IMR-90 (cell line): ENCODE results near the gene SMYD4. TPM values are rescaled to one million over a fixed set of nuclear protein-coding genes. Genes with fewer than 3 reads are reported as not detected.

Experiments used
- ATAC-seq: fragments of 200-7000 bp; cut with Tn5 transposase; 2 replicates; pipeline ENCODE4 v1.9.1; 2020; ENCODE audit warnings: low read depth, mild to moderate bottlenecking, moderate library complexity
- BruUV-seq: library from RNA; stranded (reverse); fragments of 400-500 nt; replicated peaks from 2 replicates; lab custom pipeline; 2021; lab: Mats Ljungman, UMichigan
- CTCF ChIA-PET: fragments of 300-600 bp; formaldehyde crosslinking; extraction: SDS; loops from one replicate; lab custom pipeline; 2021; ENCODE audit warnings: antibody characterized with exemption; lab: Yijun Ruan, JAX
- POLR2A ChIA-PET: fragments of 300-600 bp; sonication (Branson Sonifier 250); formaldehyde crosslinking; loops from one replicate; lab custom pipeline; 2022; ENCODE audit warnings: antibody characterized with exemption; ENCODE audit not compliant: unreplicated experiment; lab: Charles Lee
- DNase-seq: peaks from one replicate; pipeline ENCODE4 v3.0.0; 2013
- H2AFZ ChIP-seq: replicated peaks from 2 replicates; pipeline ENCODE3; 2013; ENCODE audit warnings: low read length, mild to moderate bottlenecking; ENCODE audit not compliant: poor library complexity
- H2AK5ac ChIP-seq: 2 replicates; pipeline ENCODE4 v1.6.1; 2013; ENCODE audit warnings: low read depth, low read length, inconsistent platforms
- H2AK9ac ChIP-seq: replicated peaks from 2 replicates; pipeline ENCODE3; 2013; ENCODE audit warnings: mild to moderate bottlenecking, low read depth, low read length, moderate library complexity; ENCODE audit not compliant: poor library complexity
- H2BK120ac ChIP-seq: 2 replicates; pipeline ENCODE4 v1.6.1; 2013; ENCODE audit warnings: low read depth, low read length, inconsistent platforms
- H2BK15ac ChIP-seq: 3 replicates; pipeline ENCODE4 v1.6.1; 2013; ENCODE audit warnings: low read depth, low read length, inconsistent platforms
- H2BK20ac ChIP-seq: 2 replicates; pipeline ENCODE4 v1.6.1; 2013; ENCODE audit warnings: low read depth, mild to moderate bottlenecking, inconsistent platforms, low read length, moderate library complexity
- H2BK5ac ChIP-seq: 2 replicates; pipeline ENCODE4 v1.6.1; 2013; ENCODE audit warnings: mild to moderate bottlenecking, low read depth, low read length, inconsistent platforms; ENCODE audit not compliant: poor library complexity, severe bottlenecking
- H3K14ac ChIP-seq: replicated peaks from 2 replicates; pipeline ENCODE4 v1.6.1; 2013; ENCODE audit warnings: low read depth, low read length, inconsistent platforms
- H3K18ac ChIP-seq: 2 replicates; pipeline ENCODE4 v1.6.1; 2013; ENCODE audit warnings: low read depth, low read length, control low read depth
- H3K23ac ChIP-seq: 2 replicates; pipeline ENCODE4 v1.6.1; 2013; ENCODE audit warnings: low read depth, low read length, inconsistent platforms
- H3K27ac ChIP-seq: 2 replicates; pipeline ENCODE4 v1.5.1; 2013; ENCODE audit warnings: mild to moderate bottlenecking, control low read depth, low read length; ENCODE audit not compliant: insufficient read depth
- H3K27me3 ChIP-seq: 2 replicates; pipeline ENCODE4 v1.6.1; 2013; ENCODE audit warnings: low read length; ENCODE audit not compliant: control insufficient read depth, insufficient read depth
- H3K36me3 ChIP-seq: 2 replicates; pipeline ENCODE4 v1.6.1; 2013; ENCODE audit warnings: low read length, mixed read lengths; ENCODE audit not compliant: control insufficient read depth, insufficient read depth
- H3K4ac ChIP-seq: 2 replicates; pipeline ENCODE4 v1.6.1; 2013; ENCODE audit warnings: low read depth, low read length, inconsistent platforms
- H3K4me1 ChIP-seq: 2 replicates; pipeline ENCODE4 v1.6.1; 2013; ENCODE audit warnings: low read length, mixed read lengths; ENCODE audit not compliant: control insufficient read depth, insufficient read depth
- H3K4me2 ChIP-seq: 2 replicates; pipeline ENCODE4 v1.6.1; 2013; ENCODE audit warnings: low read depth, mild to moderate bottlenecking, control low read depth, low read length, moderate library complexity
- H3K4me3 ChIP-seq: 2 replicates; pipeline ENCODE4 v1.5.1; 2013; ENCODE audit warnings: low read depth, mild to moderate bottlenecking, control low read depth, low read length, moderate library complexity; ENCODE audit not compliant: insufficient read depth
- H3K56ac ChIP-seq: 2 replicates; pipeline ENCODE4 v1.6.1; 2013; ENCODE audit warnings: low read length, inconsistent platforms; ENCODE audit not compliant: insufficient read depth; ENCODE audit errors: extremely low read depth
- H3K79me1 ChIP-seq, 2 experiments: 2 replicates each; pipeline ENCODE4 v1.6.1; 2013; ENCODE audit warnings: low read length in 2 of 2, inconsistent platforms in 1 of 2, low read depth in 1 of 2
- H3K9ac ChIP-seq: 2 replicates; pipeline ENCODE4 v1.6.1; 2013; ENCODE audit warnings: low read depth, low read length, control low read depth
- H3K9me1 ChIP-seq: 2 replicates; pipeline ENCODE4 v1.6.1; 2013; ENCODE audit warnings: low read length, inconsistent platforms; ENCODE audit not compliant: insufficient read depth
- H3K9me3 ChIP-seq: 2 replicates; pipeline ENCODE4 v1.6.1; 2013; ENCODE audit warnings: low read length; ENCODE audit not compliant: control insufficient read depth, insufficient read depth
- H4K20me1 ChIP-seq: 2 replicates; pipeline ENCODE4 v1.6.1; 2013; ENCODE audit warnings: low read length, inconsistent platforms; ENCODE audit not compliant: insufficient read depth
- H4K5ac ChIP-seq: 2 replicates; pipeline ENCODE4 v1.6.1; 2013; ENCODE audit warnings: mild to moderate bottlenecking, low read depth, low read length, control low read depth
- H4K8ac ChIP-seq, 2 experiments: 2 replicates each; pipeline ENCODE4 v1.6.1; 2013; ENCODE audit warnings: low read depth in 2 of 2, low read length in 2 of 2, control low read depth in 1 of 2, inconsistent platforms in 1 of 2
- H4K91ac ChIP-seq: 2 replicates; pipeline ENCODE4 v1.6.1; 2013; ENCODE audit warnings: low read depth, low read length, inconsistent platforms; ENCODE audit not compliant: insufficient read depth
- BHLHE40 ChIP-seq: fragments of 150-350 bp; IDR thresholded peaks from 2 replicates; pipeline ENCODE4 v1.6.1; 2016; ENCODE audit warnings: mild to moderate bottlenecking, low read depth, low read length
- CEBPB ChIP-seq: IDR thresholded peaks from 2 replicates; pipeline ENCODE4 v1.6.1; 2012; ENCODE audit warnings: low read depth, low read length, improper control_type of control experiment
- MAZ ChIP-seq: IDR thresholded peaks from 2 replicates; pipeline ENCODE4 v1.6.1; 2012; ENCODE audit warnings: low read depth, mild to moderate bottlenecking, low read length, improper control_type of control experiment, moderate library complexity, borderline replicate concordance
- NFE2L2 ChIP-seq: fragments of 150-350 bp; IDR thresholded peaks from 2 replicates; pipeline ENCODE4 v1.6.1; 2016; ENCODE audit warnings: low read depth, mild to moderate bottlenecking, low read length
- POLR2A ChIP-seq: IDR thresholded peaks from 2 replicates; pipeline ENCODE4 v1.6.1; 2012; ENCODE audit warnings: mild to moderate bottlenecking, low read depth, low read length
- RAD21 ChIP-seq: IDR thresholded peaks from 2 replicates; pipeline ENCODE4 v1.6.1; 2012; ENCODE audit warnings: low read length, improper control_type of control experiment
- RCOR1 ChIP-seq: IDR thresholded peaks from 2 replicates; pipeline ENCODE4 v1.6.1; 2012; ENCODE audit warnings: mild to moderate bottlenecking, low read length, improper control_type of control experiment; ENCODE audit not compliant: insufficient replicate concordance
- RFX5 ChIP-seq: IDR thresholded peaks from 2 replicates; pipeline ENCODE4 v1.8.0; 2012; ENCODE audit warnings: low read depth, mild to moderate bottlenecking, low read length, moderate library complexity
- SMC3 ChIP-seq: fragments of 150-350 bp; IDR thresholded peaks from 2 replicates; pipeline ENCODE4 v1.6.1; 2016; ENCODE audit warnings: low read depth, mild to moderate bottlenecking, antibody characterized with exemption, low read length, moderate library complexity
- WGBS, 2 experiments: methylation state at CpG; one replicate each; pipeline versions ENCODE4 v1.1.5 to v1.1.7; 2013; ENCODE audit warnings: missing lambda C conversion rate in 2 of 2; ENCODE audit not compliant: insufficient read length in 1 of 2; ENCODE audit errors: extremely low coverage in 2 of 2; 5-methylcytosine and 5-hydroxymethylcytosine counted together
- dilution Hi-C: fragments of 300-500 bp; cut with HindIII; formaldehyde crosslinking; loops from one replicate; pipeline ENCODE4 v1.14.3; 2018; ENCODE audit warnings: low sequenced_read_pairs; ENCODE audit not compliant: unreplicated experiment
- in situ Hi-C: fragments of 300-500 bp; cut with MboI; formaldehyde crosslinking; loops from 3 replicates; pipeline ENCODE4 v1.14.3; 2019; ENCODE audit warnings: low sequenced_read_pairs, inconsistent platforms, mixed read lengths
- intact Hi-C: fragments of 100-400 bp; cut with micrococcal nuclease; formaldehyde crosslinking; loops from 2 replicates; pipeline ENCODE4 v1.10.0; 2022
- polyA plus RNA-seq, 3 experiments: library from polyadenylated mRNA; depleted of rRNA; stranded (reverse); fragments of >200 nt; gene quantifications; 2 replicates each; pipeline ENCODE4 v1.2.3, GENCODE V29; 2012; ENCODE audit warnings: low replicate concordance in 1 of 3
- total RNA-seq: library from RNA; depleted of rRNA; stranded (reverse); fragments of >200 nt; gene quantifications from 2 replicates; pipeline ENCODE4 v1.2.3, GENCODE V29; 2012
- TF ChIP-seq, protein P1 (sequence below): conservative IDR thresholded peaks from 2 replicates; pipeline ENCODE4 v1.5.1; 2012; ENCODE audit warnings: mild to moderate bottlenecking, low read depth, low read length, improper control_type of control experiment
- TF ChIP-seq, protein P2 (sequence below): fragments of 150-350 bp; IDR thresholded peaks from 2 replicates; pipeline ENCODE4 v1.6.1; 2016; ENCODE audit warnings: low read depth, mild to moderate bottlenecking, low read length, moderate library complexity, borderline replicate concordance

SMYD4 gene
- total and polyA plus RNA-seq, 2 of the 4 experiments (the other 2 are of a cell fraction) = 5.3 to 7.2 TPM

DNA sequence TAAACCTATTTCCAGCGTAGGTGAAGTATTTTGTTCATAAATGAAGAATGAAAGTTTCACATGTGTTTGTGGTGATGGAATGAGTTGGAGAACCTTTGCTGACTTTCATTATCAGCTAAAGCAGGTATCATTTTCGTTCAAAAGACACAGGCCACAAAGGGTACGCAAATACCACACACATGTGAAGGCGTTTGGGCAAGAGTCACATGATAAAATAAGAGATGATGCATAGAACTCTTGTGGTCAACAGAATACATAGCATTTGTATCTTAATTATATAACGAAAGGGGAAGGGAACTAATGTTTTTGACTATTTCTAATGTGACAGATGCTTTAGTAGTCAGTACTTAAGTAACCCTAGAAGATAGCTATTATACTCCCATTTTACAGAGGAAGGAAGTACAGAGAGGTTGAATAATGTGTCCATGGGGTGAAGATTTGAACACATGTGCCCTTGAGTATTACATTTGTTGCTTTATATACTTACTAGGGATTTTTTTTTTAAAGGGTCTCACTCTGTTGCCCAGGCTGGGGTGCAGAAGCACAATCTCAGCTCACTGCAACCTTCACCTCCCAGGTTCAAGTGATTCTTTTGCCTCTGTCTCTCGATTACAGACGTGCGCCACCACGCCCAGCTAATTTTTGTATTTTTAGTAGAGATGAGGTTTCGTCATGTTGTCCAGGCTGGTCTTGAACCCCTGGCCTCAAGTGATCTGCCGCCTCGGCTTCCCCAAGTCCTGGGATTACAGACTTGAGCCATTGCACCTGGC is 4.9 kb upstream of the SMYD4 start:
- Histone ChIP-seq H4K8ac (no peak overlapping the region), H3K18ac (no peak overlapping the region), H3K9me1 (no peaks in the 10 kb centered on the region), H2BK5ac (no peak overlapping the region), H4K91ac (no peak overlapping the region), H4K20me1 (no peaks in the 10 kb centered on the region; the same call in 1 of the 2 replicates), H3K4me3 (no peak overlapping the region), H3K79me1 (peaks cover 21 to 65% of the 10 kb centered on the region in 2 experiments), H3K4me2 (no peak overlapping the region), H2AK5ac (no peak overlapping the region), H3K36me3 (0 out of 2 replicates have a peak, but pooled peaks cover 1% of the 10 kb centered on the region), H3K4me1 (peaks cover 1% of the 10 kb centered on the region; the same call in 1 of the 2 replicates), H3K27ac (no peak overlapping the region), H2AFZ (no peak overlapping the region), H2BK120ac (no peak overlapping the region), H3K9me3 (no peaks in the 10 kb centered on the region), H3K27me3 (no peaks in the 10 kb centered on the region), H2BK20ac (no peak overlapping the region), H3K23ac (no peak overlapping the region), H3K4ac (no peak overlapping the region), H3K9ac (no peak overlapping the region), H3K14ac (no peak overlapping the region), H2AK9ac (no peak overlapping the region), H2BK15ac (no peak overlapping the region), H3K56ac (no peak overlapping the region), H4K5ac (no peak overlapping the region)
- intact Hi-C loops = no loop called here
- ChIA-PET CTCF (no interaction called here), POLR2A (no interaction called here)
- BruUV-seq = no TSS peak
- dilution Hi-C loops = no loop called here
- in situ Hi-C loops = no loop called here
- 60% methylated on average over 1 of the region's 12 CpGs; no CpG with 5 or more reads in 1 of the 2 experiments for WGBS, 2 experiments
- ATAC-seq = no peak
- TF ChIP-seq, protein P1, sequence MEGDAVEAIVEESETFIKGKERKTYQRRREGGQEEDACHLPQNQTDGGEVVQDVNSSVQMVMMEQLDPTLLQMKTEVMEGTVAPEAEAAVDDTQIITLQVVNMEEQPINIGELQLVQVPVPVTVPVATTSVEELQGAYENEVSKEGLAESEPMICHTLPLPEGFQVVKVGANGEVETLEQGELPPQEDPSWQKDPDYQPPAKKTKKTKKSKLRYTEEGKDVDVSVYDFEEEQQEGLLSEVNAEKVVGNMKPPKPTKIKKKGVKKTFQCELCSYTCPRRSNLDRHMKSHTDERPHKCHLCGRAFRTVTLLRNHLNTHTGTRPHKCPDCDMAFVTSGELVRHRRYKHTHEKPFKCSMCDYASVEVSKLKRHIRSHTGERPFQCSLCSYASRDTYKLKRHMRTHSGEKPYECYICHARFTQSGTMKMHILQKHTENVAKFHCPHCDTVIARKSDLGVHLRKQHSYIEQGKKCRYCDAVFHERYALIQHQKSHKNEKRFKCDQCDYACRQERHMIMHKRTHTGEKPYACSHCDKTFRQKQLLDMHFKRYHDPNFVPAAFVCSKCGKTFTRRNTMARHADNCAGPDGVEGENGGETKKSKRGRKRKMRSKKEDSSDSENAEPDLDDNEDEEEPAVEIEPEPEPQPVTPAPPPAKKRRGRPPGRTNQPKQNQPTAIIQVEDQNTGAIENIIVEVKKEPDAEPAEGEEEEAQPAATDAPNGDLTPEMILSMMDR = no peak
- TF ChIP-seq RFX5 (no peak), CEBPB (no peak), NFE2L2 (no peak), MAZ (no peak), POLR2A (no peak), RCOR1 (no peak), BHLHE40 (no peak), RAD21 (no peak), SMC3 (no peak)
- TF ChIP-seq, protein P2, sequence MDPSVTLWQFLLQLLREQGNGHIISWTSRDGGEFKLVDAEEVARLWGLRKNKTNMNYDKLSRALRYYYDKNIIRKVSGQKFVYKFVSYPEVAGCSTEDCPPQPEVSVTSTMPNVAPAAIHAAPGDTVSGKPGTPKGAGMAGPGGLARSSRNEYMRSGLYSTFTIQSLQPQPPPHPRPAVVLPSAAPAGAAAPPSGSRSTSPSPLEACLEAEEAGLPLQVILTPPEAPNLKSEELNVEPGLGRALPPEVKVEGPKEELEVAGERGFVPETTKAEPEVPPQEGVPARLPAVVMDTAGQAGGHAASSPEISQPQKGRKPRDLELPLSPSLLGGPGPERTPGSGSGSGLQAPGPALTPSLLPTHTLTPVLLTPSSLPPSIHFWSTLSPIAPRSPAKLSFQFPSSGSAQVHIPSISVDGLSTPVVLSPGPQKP = no peak
- no peak for DNase-seq
